Endothelial cell of umbilical vein (primary cell): Measurements from ENCODE around the gene SLC22A25. TPM values are rescaled to one million over a fixed set of nuclear protein-coding genes. Genes with fewer than 3 reads are reported as not detected.

Experiments used
- BruUV-seq: library from RNA; stranded (reverse); fragments of 400-500 nt; replicated peaks from 2 replicates; lab custom pipeline; 2021; lab: Mats Ljungman, UMichigan
- CTCF ChIA-PET: fragments of 300-600, 350-600 bp; sonication (Branson Sonifier 250); formaldehyde crosslinking; loops from one replicate; lab custom pipeline; 2021; ENCODE audit warnings: antibody characterized with exemption, inconsistent platforms; lab: Charles Lee
- POLR2A ChIA-PET: fragments of 300-600, 350-600 bp; sonication (Branson Sonifier 250); formaldehyde crosslinking; loops from one replicate; lab custom pipeline; 2021; ENCODE audit warnings: antibody characterized with exemption, inconsistent platforms; lab: Charles Lee
- DNase-seq: peaks from one replicate; pipeline ENCODE4 v3.0.0-alpha.2; 2011; ENCODE audit warnings: low read depth, low spot score
- FAIRE-seq: peaks from 2 replicates; lab custom pipeline; 2011; peaks lifted over from hg19 to GRCh38; lab: Jason Lieb, UNC
- H2AFZ ChIP-seq: 2 replicates; pipeline ENCODE4 v1.6.0; 2012; ENCODE audit warnings: low read depth, low read length, control low read depth, inconsistent platforms
- H3K27ac ChIP-seq: 2 replicates; pipeline ENCODE4 v1.5.1; 2011; ENCODE audit warnings: low read depth, mild to moderate bottlenecking, control low read depth, low read length, moderate library complexity; ENCODE audit not compliant: insufficient read depth
- H3K27me3 ChIP-seq, 2 experiments: 2 replicates each; pipeline versions ENCODE4 v1.6.0 to v1.6.1; 2011; ENCODE audit warnings: low read length in 2 of 2, mixed read lengths in 1 of 2; ENCODE audit not compliant: control insufficient read depth in 2 of 2, insufficient read depth in 2 of 2
- H3K36me3 ChIP-seq, 2 experiments: 2 replicates in 1 of 2; 3 replicates in 1 of 2; pipeline ENCODE4 v1.5.1; 2011; ENCODE audit warnings: low read length in 2 of 2, mild to moderate bottlenecking in 1 of 2, moderate library complexity in 1 of 2; ENCODE audit not compliant: control insufficient read depth in 2 of 2, insufficient read depth in 2 of 2; ENCODE audit errors: extremely low read depth in 1 of 2
- H3K4me1 ChIP-seq: 3 replicates; pipeline ENCODE4 v1.5.1; 2011; ENCODE audit warnings: mild to moderate bottlenecking, low read length; ENCODE audit not compliant: control insufficient read depth, insufficient read depth; ENCODE audit errors: extremely low read depth
- H3K4me2 ChIP-seq: 2 replicates; pipeline ENCODE4 v1.6.1; 2011; ENCODE audit warnings: low read length, control low read depth, mixed read lengths; ENCODE audit not compliant: insufficient read depth
- H3K4me3 ChIP-seq, 3 experiments: fragments of 200-600 bp in 1 of 3; sonication (generic), shearing (Covaris generic) in 1 of 3; replicated peaks in 1 of 3; 2 replicates each; pipeline ENCODE4 v1.5.1; 2011 to 2016; ENCODE audit warnings: control low read depth in 3 of 3, low read length in 3 of 3, mild to moderate bottlenecking in 2 of 3, inconsistent platforms in 1 of 3, low read depth in 1 of 3, moderate library complexity in 1 of 3; ENCODE audit not compliant: insufficient read depth in 1 of 3
- H3K79me2 ChIP-seq: 2 replicates; pipeline ENCODE4 v1.6.0; 2012; ENCODE audit warnings: low read length, inconsistent platforms; ENCODE audit not compliant: control insufficient read depth, insufficient read depth
- H3K9ac ChIP-seq: replicated peaks from 2 replicates; pipeline ENCODE3; 2011; ENCODE audit warnings: low read length, control low read depth; ENCODE audit not compliant: insufficient read depth; ENCODE audit errors: extremely low read depth
- H3K9me1 ChIP-seq: replicated peaks from 3 replicates; pipeline ENCODE4 v1.6.0; 2011; ENCODE audit warnings: mild to moderate bottlenecking, low read length; ENCODE audit not compliant: control insufficient read depth, insufficient read depth; ENCODE audit errors: extremely low read depth
- H3K9me3 ChIP-seq: replicated peaks from 2 replicates; pipeline ENCODE4 v1.5.1; 2012; ENCODE audit warnings: low read length, inconsistent platforms; ENCODE audit not compliant: control insufficient read depth, insufficient read depth
- H4K20me1 ChIP-seq: replicated peaks from 2 replicates; pipeline ENCODE3; 2011; ENCODE audit warnings: mild to moderate bottlenecking, low read length; ENCODE audit not compliant: control insufficient read depth, insufficient read depth; ENCODE audit errors: extremely low read depth
- EZH2 ChIP-seq: IDR thresholded peaks from 2 replicates; pipeline ENCODE4 v1.6.1; 2012; ENCODE audit warnings: borderline replicate concordance, low read depth, mild to moderate bottlenecking, moderate library complexity, low read length, inconsistent platforms; ENCODE audit not compliant: severe bottlenecking
- FOS ChIP-seq: IDR thresholded peaks from 2 replicates; pipeline ENCODE4 v1.6.1; 2011; ENCODE audit warnings: mild to moderate bottlenecking, low read length, moderate library complexity, borderline replicate concordance; ENCODE audit not compliant: insufficient read depth
- GATA2 ChIP-seq: IDR thresholded peaks from 2 replicates; pipeline ENCODE4 v1.7.0; 2011; ENCODE audit warnings: low read depth, mild to moderate bottlenecking, moderate library complexity, mixed read lengths, low read length; ENCODE audit not compliant: insufficient read length, insufficient read depth
- JUN ChIP-seq: IDR thresholded peaks from 2 replicates; pipeline ENCODE4 v1.6.1; 2011; ENCODE audit warnings: borderline replicate concordance, low read depth; ENCODE audit not compliant: insufficient read length, insufficient read depth
- MAX ChIP-seq: IDR thresholded peaks from 2 replicates; pipeline ENCODE4 v1.6.1; 2011; ENCODE audit not compliant: insufficient read depth, insufficient read length
- MYC ChIP-seq: IDR thresholded peaks from one replicate; pipeline ENCODE4 v1.6.1; 2011; ENCODE audit warnings: mild to moderate bottlenecking, low read depth, low read length
- POLR2A ChIP-seq: IDR thresholded peaks from 2 replicates; pipeline ENCODE4 v1.6.1; 2012; ENCODE audit warnings: low read depth, mild to moderate bottlenecking, control low read depth, low read length
- POLR2AphosphoS5 ChIP-seq: IDR thresholded peaks from 2 replicates; pipeline ENCODE4 v1.6.1; 2012; ENCODE audit warnings: low read depth, mild to moderate bottlenecking, control low read depth, low read length, moderate library complexity; ENCODE audit not compliant: insufficient read depth
- dilution Hi-C: fragments of 300-500 bp; cut with MboI; formaldehyde crosslinking; loops from one replicate; pipeline ENCODE4 v1.15.0; 2019; ENCODE audit warnings: low sequenced_read_pairs; ENCODE audit not compliant: extremely low pct_ligation_motif_present
- intact Hi-C: fragments of 100-400 bp; cut with micrococcal nuclease; formaldehyde crosslinking; loops from one replicate; pipeline ENCODE4 v1.10.0; 2022
- polyA plus RNA-seq, 4 experiments: library from polyadenylated mRNA; depleted of rRNA in 3 of 4; stranded (reverse) in 3 of 4; unstranded in 1 of 4; fragments of >200 nt; gene quantifications; 2 replicates each; pipeline versions ENCODE4 v1.2.1 to v1.2.3, GENCODE V29; 2011 to 2012; ENCODE audit warnings: missing spikeins in 1 of 4
- total RNA-seq: library from RNA; stranded (reverse); gene quantifications from 2 replicates; pipeline ENCODE4 v1.2.3, GENCODE V29; 2021
- TF ChIP-seq, protein P1 (sequence below), 2 donors: IDR thresholded peaks; 1 replicate in 1 of 2; 2 replicates in 1 of 2; pipeline ENCODE4 v1.5.1; 2011; ENCODE audit warnings: low read length in 2 of 2, mild to moderate bottlenecking in 2 of 2, moderate library complexity in 2 of 2, control low read depth in 1 of 2, inconsistent platforms in 1 of 2, low read depth in 1 of 2; ENCODE audit not compliant: insufficient read depth in 1 of 2; ENCODE audit errors: extremely low read depth in 1 of 2

The SLC22A25 gene
- total and polyA plus RNA-seq, 2 donors (not counting 3 experiments of a cell fraction or from before 2014, with no cell fraction given) = not detected

GRCh38 chr11:63289658-63290057 is 46.3 kb upstream of the SLC22A25 start:
- Histone ChIP-seq H3K27me3 (peaks cover 0 to 4% of the 10 kb centered on the region in 2 experiments), H3K9ac (no peak overlapping the region), H3K4me1 (no peaks in the 10 kb centered on the region), H3K4me3 (no peak overlapping the region), H3K4me2 (no peak overlapping the region), H3K27ac (no peak overlapping the region), H3K79me2 (no peaks in the 10 kb centered on the region), H3K36me3 (no peaks in the 10 kb centered on the region), H3K9me3 (no peaks in the 10 kb centered on the region), H4K20me1 (no peaks in the 10 kb centered on the region), H2AFZ (no peak overlapping the region), H3K9me1 (no peaks in the 10 kb centered on the region)
- FAIRE-seq = no peak
- TF ChIP-seq MYC (no peak), POLR2AphosphoS5 (no peak), EZH2 (no peak), GATA2 (no peak), POLR2A (no peak), JUN (no peak), MAX (no peak), FOS (no peak)
- TF ChIP-seq, protein P1, sequence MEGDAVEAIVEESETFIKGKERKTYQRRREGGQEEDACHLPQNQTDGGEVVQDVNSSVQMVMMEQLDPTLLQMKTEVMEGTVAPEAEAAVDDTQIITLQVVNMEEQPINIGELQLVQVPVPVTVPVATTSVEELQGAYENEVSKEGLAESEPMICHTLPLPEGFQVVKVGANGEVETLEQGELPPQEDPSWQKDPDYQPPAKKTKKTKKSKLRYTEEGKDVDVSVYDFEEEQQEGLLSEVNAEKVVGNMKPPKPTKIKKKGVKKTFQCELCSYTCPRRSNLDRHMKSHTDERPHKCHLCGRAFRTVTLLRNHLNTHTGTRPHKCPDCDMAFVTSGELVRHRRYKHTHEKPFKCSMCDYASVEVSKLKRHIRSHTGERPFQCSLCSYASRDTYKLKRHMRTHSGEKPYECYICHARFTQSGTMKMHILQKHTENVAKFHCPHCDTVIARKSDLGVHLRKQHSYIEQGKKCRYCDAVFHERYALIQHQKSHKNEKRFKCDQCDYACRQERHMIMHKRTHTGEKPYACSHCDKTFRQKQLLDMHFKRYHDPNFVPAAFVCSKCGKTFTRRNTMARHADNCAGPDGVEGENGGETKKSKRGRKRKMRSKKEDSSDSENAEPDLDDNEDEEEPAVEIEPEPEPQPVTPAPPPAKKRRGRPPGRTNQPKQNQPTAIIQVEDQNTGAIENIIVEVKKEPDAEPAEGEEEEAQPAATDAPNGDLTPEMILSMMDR (IDR thresholded peaks at IDR 0.05; ENCODE audit: extremely low read depth in 1 of 2, insufficient read depth in 1 of 2, low read depth in 1 of 2, low read length in 2 of 2) = no peak
- BruUV-seq = no TSS peak
- no peak for DNase-seq
- POLR2A ChIA-PET = no interaction called here
- dilution Hi-C loops = no loop called here
- CTCF ChIA-PET = no interaction called here
- intact Hi-C loops = no loop called here
